H1 (cell line): ENCODE results near the gene TCP11. TPM values are rescaled to one million over a fixed set of nuclear protein-coding genes. Genes with fewer than 3 reads are reported as not detected.

Experiments
- CHD7 ChIP-seq: fragments of 300-600 bp; sonication (generic); IDR thresholded peaks from 2 replicates; pipeline ENCODE4 v1.7.1; 2012; ENCODE audit warnings: low read length, moderate library complexity, mild to moderate bottlenecking, inconsistent platforms; ENCODE audit not compliant: insufficient replicate concordance
- NANOG ChIP-seq: IDR thresholded peaks from 2 replicates; pipeline ENCODE4 v1.6.1; 2011; ENCODE audit warnings: low read length, low read depth, mild to moderate bottlenecking, inconsistent platforms; ENCODE audit not compliant: insufficient read depth, poor library complexity, severe bottlenecking
- RNF2 ChIP-seq: fragments of 200-900, 300-1000 bp; sonication (generic); IDR thresholded peaks from 2 replicates; pipeline ENCODE4 v1.7.1; 2016; ENCODE audit warnings: borderline replicate concordance, low read depth, mild to moderate bottlenecking, antibody characterized with exemption, low read length; ENCODE audit not compliant: poor library complexity, severe bottlenecking; ENCODE audit errors: missing control alignments
- SIN3A ChIP-seq, 2 experiments: IDR thresholded peaks in 1 of 2; conservative IDR thresholded peaks in 1 of 2; 2 replicates each; pipeline ENCODE4 v1.6.1; 2011 to 2012; ENCODE audit warnings: low read length in 2 of 2, improper control_type of control experiment in 1 of 2, low read depth in 1 of 2, mild to moderate bottlenecking in 1 of 2
- TCF12 ChIP-seq: IDR thresholded peaks from 2 replicates; pipeline ENCODE4 v1.6.1; 2011; ENCODE audit warnings: low read depth, mild to moderate bottlenecking, low read length
- polyA plus RNA-seq, 7 experiments: library from polyadenylated mRNA; depleted of rRNA in 3 of 7; stranded (reverse) in 5 of 7; unstranded in 2 of 7; fragments of >200 nt in 5 of 7; fragments of 200-250 nt in 2 of 7; gene quantifications; 1 replicate in 5 of 7; 2 replicates in 1 of 7; 4 replicates in 1 of 7; pipeline versions ENCODE4 v1.2.1 to v1.2.3, GENCODE V29; 2011 to 2013; ENCODE audit warnings: missing spikeins in 2 of 7, mixed read lengths in 2 of 7
- total RNA-seq: library from RNA; stranded (reverse); fragmentation: NEBNext Ultra II Directional; extraction: Animal tissue kit (Norgen Biotek cat#: 25700); gene quantifications from 2 replicates; pipeline ENCODE4 v1.2.1, GENCODE V29; 2021

Gene TCP11
- total and polyA plus RNA-seq, 2 of the 8 experiments (the other 6 are each of a cell fraction or from before 2014, with no cell fraction given) = 0.11 TPM; not detected in 1

- TF ChIP-seq CHD7 (no peak), RNF2 (no peak), NANOG (no peak), SIN3A (conservative IDR thresholded peaks at IDR 0.05 in 1 of 2, IDR thresholded peaks at IDR 0.05 in 1 of 2; ENCODE audit: low read depth in 1 of 2, low read length in 2 of 2) (no peak), TCF12 (no peak)
- TF ChIP-seq, all 59 proteins: peak for 0
Observed at GRCh38 chr6:35158520-35158919, 17.4 kb upstream of the TCP11 start (continued).
